A673 (cell line): ENCODE measurements around the gene OR5H15. TPM values are rescaled to one million over a fixed set of nuclear protein-coding genes. Genes with fewer than 3 reads are reported as not detected.
"Not testable (repeated sequence)": the region's sequence is repeated elsewhere in the genome, so short reads cannot be mapped to it uniquely, and the experiment has no call there.

Source experiments
- BruUV-seq: library from RNA; stranded (reverse); fragments of 400-500 nt; replicated peaks from 2 replicates; lab custom pipeline; 2021; lab: Mats Ljungman, UMichigan
- CTCF ChIA-PET: fragments of 300-600 bp; sonication (Branson Sonifier 250); formaldehyde crosslinking; loops from one replicate; lab custom pipeline; 2022; ENCODE audit warnings: antibody characterized with exemption; lab: Charles Lee
- POLR2A ChIA-PET: fragments of 300-600 bp; sonication (Branson Sonifier 250); formaldehyde crosslinking; loops from one replicate; lab custom pipeline; 2022; ENCODE audit warnings: antibody characterized with exemption; ENCODE audit not compliant: low non-redundant PET; lab: Charles Lee
- DNase-seq: peaks from one replicate; pipeline ENCODE4 v3.0.0-alpha.2; 2015; ENCODE audit warnings: low spot score
- H3K27ac ChIP-seq: fragments of 200-600 bp; sonication (generic); 2 replicates; pipeline ENCODE4 v1.5.1; 2016; ENCODE audit warnings: mixed run types, low read depth, mild to moderate bottlenecking, mixed read lengths, antibody characterized with exemption, low read length; ENCODE audit not compliant: poor library complexity, severe bottlenecking
- H3K27me3 ChIP-seq: fragments of 200-600 bp; sonication (generic); replicated peaks from 2 replicates; pipeline ENCODE4 v1.6.1; 2017; ENCODE audit warnings: mixed run types, low read depth, mild to moderate bottlenecking, mixed read lengths, antibody characterized with exemption, low read length; ENCODE audit not compliant: insufficient read depth, poor library complexity
- H3K36me3 ChIP-seq: fragments of 200-600 bp; sonication (generic); 2 replicates; pipeline ENCODE4 v1.6.1; 2016; ENCODE audit warnings: mixed run types, mild to moderate bottlenecking, mixed read lengths, antibody characterized with exemption, low read length; ENCODE audit not compliant: insufficient read depth, poor library complexity, severe bottlenecking
- H3K4me1 ChIP-seq: fragments of 200-600 bp; sonication (generic); 2 replicates; pipeline ENCODE4 v1.6.1; 2017; ENCODE audit warnings: mixed run types, mild to moderate bottlenecking, mixed read lengths, antibody characterized with exemption, low read length; ENCODE audit not compliant: insufficient read depth, poor library complexity, severe bottlenecking
- H3K4me3 ChIP-seq: fragments of 200-600 bp; sonication (generic); 2 replicates; pipeline ENCODE4 v1.5.1; 2016; ENCODE audit warnings: low read depth, mixed run types, mild to moderate bottlenecking, mixed read lengths, low read length; ENCODE audit not compliant: poor library complexity, severe bottlenecking
- H3K9me3 ChIP-seq: fragments of 200-600 bp; sonication (generic); 2 replicates; pipeline ENCODE4 v1.6.1; 2016; ENCODE audit warnings: mixed run types, low read depth, mild to moderate bottlenecking, mixed read lengths, antibody characterized with exemption, low read length; ENCODE audit not compliant: poor library complexity, severe bottlenecking
- EZH2 ChIP-seq: fragments of 200-600 bp; sonication (generic); IDR thresholded peaks from 2 replicates; pipeline ENCODE4 v1.6.1; 2017; ENCODE audit warnings: borderline replicate concordance, low read depth, mild to moderate bottlenecking, mixed read lengths, antibody characterized with exemption, low read length; ENCODE audit not compliant: poor library complexity, severe bottlenecking
- intact Hi-C: fragments of 100-400 bp; cut with micrococcal nuclease; formaldehyde crosslinking; loops from one replicate; pipeline ENCODE4 v1.10.0; 2022; ENCODE audit not compliant: unreplicated experiment
- total RNA-seq: library from RNA; stranded (reverse); gene quantifications from 2 replicates; pipeline ENCODE4 v1.2.3, GENCODE V29; 2021
- TF ChIP-seq, protein P1 (sequence below): fragments of 300-800, 200-600 bp; sonication (generic); conservative IDR thresholded peaks from 2 replicates; pipeline ENCODE4 v1.5.1; 2017; ENCODE audit warnings: low read depth, mild to moderate bottlenecking, antibody characterized with exemption, low read length, moderate library complexity, mixed read lengths

OR5H15 gene
- total RNA-seq, 1 experiment from 2014 or later: not detected

DNA sequence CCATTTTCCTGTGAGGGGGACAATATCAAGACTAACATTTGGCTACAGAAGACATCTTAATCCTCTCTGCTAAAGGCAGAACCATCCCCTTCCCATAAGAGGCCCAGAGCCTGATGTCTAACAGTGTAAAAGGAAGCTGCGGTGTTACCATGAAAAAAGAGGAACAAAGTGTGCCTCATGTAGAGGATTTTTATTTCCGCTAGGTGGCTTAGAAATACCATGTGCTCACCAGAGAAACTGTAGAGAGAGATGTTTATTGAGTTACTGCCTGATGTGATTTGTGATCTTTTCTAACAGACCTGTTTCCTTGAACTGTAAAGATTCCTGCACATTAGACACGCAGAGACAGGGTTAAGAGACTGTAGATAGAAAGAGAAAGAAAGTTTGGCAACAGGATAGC is 22.0 kb downstream of the OR5H15 start:
- peak; percentile 5 for DNase-seq
- Histone ChIP-seq H3K4me1 (no peaks in the 10 kb centered on the region), H3K9me3 (no peaks in the 10 kb centered on the region), H3K36me3 (no peaks in the 10 kb centered on the region), H3K27me3 (no peaks in the 10 kb centered on the region), H3K27ac (no peak overlapping the region), H3K4me3 (no peak overlapping the region)
- intact Hi-C loops: no loop called here
- no TSS peak for BruUV-seq
- TF ChIP-seq, protein P1, sequence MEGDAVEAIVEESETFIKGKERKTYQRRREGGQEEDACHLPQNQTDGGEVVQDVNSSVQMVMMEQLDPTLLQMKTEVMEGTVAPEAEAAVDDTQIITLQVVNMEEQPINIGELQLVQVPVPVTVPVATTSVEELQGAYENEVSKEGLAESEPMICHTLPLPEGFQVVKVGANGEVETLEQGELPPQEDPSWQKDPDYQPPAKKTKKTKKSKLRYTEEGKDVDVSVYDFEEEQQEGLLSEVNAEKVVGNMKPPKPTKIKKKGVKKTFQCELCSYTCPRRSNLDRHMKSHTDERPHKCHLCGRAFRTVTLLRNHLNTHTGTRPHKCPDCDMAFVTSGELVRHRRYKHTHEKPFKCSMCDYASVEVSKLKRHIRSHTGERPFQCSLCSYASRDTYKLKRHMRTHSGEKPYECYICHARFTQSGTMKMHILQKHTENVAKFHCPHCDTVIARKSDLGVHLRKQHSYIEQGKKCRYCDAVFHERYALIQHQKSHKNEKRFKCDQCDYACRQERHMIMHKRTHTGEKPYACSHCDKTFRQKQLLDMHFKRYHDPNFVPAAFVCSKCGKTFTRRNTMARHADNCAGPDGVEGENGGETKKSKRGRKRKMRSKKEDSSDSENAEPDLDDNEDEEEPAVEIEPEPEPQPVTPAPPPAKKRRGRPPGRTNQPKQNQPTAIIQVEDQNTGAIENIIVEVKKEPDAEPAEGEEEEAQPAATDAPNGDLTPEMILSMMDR: peak; percentile 30
- TF ChIP-seq EZH2: no peak
- POLR2A ChIA-PET: no interaction called here
- CTCF ChIA-PET: no interaction called here

DNA sequence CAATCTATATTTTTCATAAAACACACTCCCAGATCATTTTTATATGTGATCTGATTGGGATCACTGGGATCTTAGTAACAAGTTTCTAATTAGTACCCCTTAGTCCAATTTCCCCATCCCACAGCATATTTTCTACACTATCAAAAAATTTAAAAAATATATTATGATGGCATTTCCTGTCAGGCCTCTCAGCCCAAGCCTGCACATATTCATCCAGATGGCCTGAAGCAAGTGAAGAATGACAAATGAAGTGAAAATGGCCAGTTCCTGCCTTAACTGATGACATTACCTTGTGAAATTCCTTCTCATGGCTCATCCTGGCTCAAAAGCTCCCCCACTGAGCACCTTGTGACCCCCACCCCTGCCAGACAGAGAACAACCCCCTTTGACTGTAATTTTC is 24.4 kb downstream of the OR5H15 start:
- DNase-seq, BruUV-seq, H3K9me3 ChIP-seq, H3K27ac ChIP-seq, H3K4me1 ChIP-seq, CTCF ChIA-PET, H3K4me3 ChIP-seq, H3K36me3 ChIP-seq, H3K27me3 ChIP-seq, intact Hi-C loops, POLR2A ChIA-PET: not testable (repeated sequence)

DNA sequence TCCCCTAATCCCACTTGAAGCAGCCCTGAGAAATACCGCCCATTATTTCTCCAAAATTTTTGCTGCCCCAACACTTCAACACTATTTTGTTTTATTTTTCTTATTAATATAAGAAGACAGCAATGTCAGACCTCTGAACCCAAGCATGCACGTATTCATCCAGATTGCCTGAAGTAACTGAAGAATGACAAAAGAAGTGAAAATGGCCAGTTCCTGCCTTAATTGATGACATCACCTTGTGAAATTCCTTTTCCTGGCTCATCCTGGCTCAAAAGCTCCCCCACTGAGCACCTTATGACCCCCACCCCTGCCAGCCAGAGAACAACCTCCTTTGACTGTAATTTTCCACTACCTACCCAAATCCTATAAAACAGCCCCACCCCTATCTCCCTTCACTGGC is 29.8 kb downstream of the OR5H15 start:
- CTCF ChIA-PET, BruUV-seq, POLR2A ChIA-PET, H3K27me3 ChIP-seq, H3K4me1 ChIP-seq, H3K27ac ChIP-seq, H3K4me3 ChIP-seq, H3K36me3 ChIP-seq, intact Hi-C loops, H3K9me3 ChIP-seq, DNase-seq: not testable (repeated sequence)

DNA sequence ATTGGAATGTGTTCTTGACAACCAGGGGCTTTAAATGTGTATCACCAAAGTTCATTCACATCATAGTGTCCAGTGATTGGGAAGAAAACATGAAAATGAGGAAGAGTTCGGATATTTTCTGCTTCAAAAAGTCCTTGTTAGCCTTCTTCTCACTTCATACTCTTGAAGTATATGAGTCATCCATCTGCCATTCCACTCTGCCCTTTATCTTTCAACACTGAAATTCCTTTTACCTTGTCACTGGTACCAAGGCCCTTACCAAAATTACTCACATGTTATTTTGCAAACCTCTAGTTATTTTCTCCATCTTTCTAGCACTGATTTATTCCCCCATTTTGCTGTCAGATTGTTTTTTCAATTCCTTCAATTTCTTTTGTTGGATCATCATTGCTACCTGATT is 32.5 kb downstream of the OR5H15 start:
- CTCF ChIA-PET: no interaction called here

More for the DNA sequence above, 32.5 kb downstream of the OR5H15 start:
- no peak for DNase-seq
- H3K9me3 ChIP-seq: no peaks in the 10 kb centered on the region
- BruUV-seq: no TSS peak
- no peaks in the 10 kb centered on the region for H3K36me3 ChIP-seq
- no peaks in the 10 kb centered on the region for H3K4me1 ChIP-seq
- POLR2A ChIA-PET: no interaction called here
- H3K27me3 ChIP-seq: peaks cover 6% of the 10 kb centered on the region
- TF ChIP-seq EZH2: no peak
- TF ChIP-seq, protein P1: no peak
- H3K27ac ChIP-seq: no peak overlapping the region
- H3K4me3 ChIP-seq: no peak overlapping the region
- intact Hi-C loops: no loop called here
